Mucosa of descending colon (tissue), 3 donors: Measurements from ENCODE around the gene LMX1A. TPM values are rescaled to one million over a fixed set of nuclear protein-coding genes. Genes with fewer than 3 reads are reported as not detected.

Experiments used
- ATAC-seq: fragments of 200-7000 bp; cut with Tn5 transposase; one replicate; pipeline ENCODE4 v1.9.1; 2020; ENCODE audit warnings: mild to moderate bottlenecking, moderate library complexity
- DNase-seq, 3 donors: peaks; one replicate each; pipeline ENCODE4 v3.0.0-alpha.2; 2020
- H3K36me3 ChIP-seq: fragments of 200-600 bp; one replicate; pipeline ENCODE4 v1.8.0; 2021; ENCODE audit warnings: low read depth, mild to moderate bottlenecking
- H3K4me1 ChIP-seq: fragments of 200-600 bp; one replicate; pipeline ENCODE4 v1.8.0; 2021; ENCODE audit warnings: low read depth, mild to moderate bottlenecking
- H3K4me3 ChIP-seq: fragments of 200-600 bp; one replicate; pipeline ENCODE4 v1.8.0; 2021; ENCODE audit warnings: mild to moderate bottlenecking
- H3K9me3 ChIP-seq: fragments of 200-600 bp; one replicate; pipeline ENCODE4 v1.8.0; 2021; ENCODE audit warnings: mild to moderate bottlenecking
- CTCF ChIP-seq: fragments of 200-600 bp; IDR thresholded peaks from one replicate; pipeline ENCODE4 v1.8.0; 2022; ENCODE audit warnings: antibody characterized with exemption, mild to moderate bottlenecking
- intact Hi-C, 2 donors: fragments of 100-400 bp; cut with DNase I in 1 of 2; cut with micrococcal nuclease in 1 of 2; formaldehyde crosslinking; loops; one replicate each; pipeline versions ENCODE4 v1.11.0 to v1.11.1; 2022; cut with DNase I, micrococcal nuclease
- total RNA-seq, 3 donors: library from RNA; stranded (reverse); fragmentation: NEBNext Ultra II Directional in 2 of 3; extraction: Animal tissue kit (Norgen Biotek cat#: 25700) in 2 of 3; gene quantifications; one replicate each; pipeline versions ENCODE4 v1.2.1 to v1.2.4, GENCODE V29; 2021 to 2023
- donor health status: DM: no; HTN: no; CAD: no; lungs with moderate emphysema.
- donor health status: DM: no; HTN: no; CAD: no.
- donor health status: DM: no; HTN: yes; CAD: no.

Gene LMX1A
- total RNA-seq, 3 donors from 2014 or later: 0.31 to 0.84 (median 0.38) TPM

- Histone ChIP-seq H3K9me3 (no peaks in the 10 kb centered on the region), H3K4me3 (no peak overlapping the region), H3K4me1 (no peaks in the 10 kb centered on the region), H3K36me3 (no peaks in the 10 kb centered on the region)
- intact Hi-C loops: no loop called here
- DNase-seq: no peak
- no peak for TF ChIP-seq CTCF
- no peak for ATAC-seq
Observed at GRCh38 chr1:165344198-165344597, 12.3 kb downstream of the LMX1A start.

- no peaks in the 10 kb centered on the region for H3K4me1 ChIP-seq
- TF ChIP-seq CTCF: no peak
- no peak for ATAC-seq
- no peaks in the 10 kb centered on the region for H3K36me3 ChIP-seq
- no peaks in the 10 kb centered on the region for H3K9me3 ChIP-seq
- H3K4me3 ChIP-seq: no peak overlapping the region
- DNase-seq: no peak
- intact Hi-C loops: no loop called here
Observed at GRCh38 chr1:165342587-165342986, 13.9 kb downstream of the LMX1A start.

- Histone ChIP-seq H3K4me3 (no peak overlapping the region), H3K9me3 (no peaks in the 10 kb centered on the region), H3K4me1 (no peaks in the 10 kb centered on the region), H3K36me3 (no peaks in the 10 kb centered on the region)
- no peak for ATAC-seq
- no peak for TF ChIP-seq CTCF
- intact Hi-C loops: no loop called here
- no peak for DNase-seq
Observed at GRCh38 chr1:165342168-165342567, 14.3 kb downstream of the LMX1A start.

GRCh38 chr1:165339164-165339563 lies 17.4 kb downstream of the LMX1A start:
- ATAC-seq (no peak), DNase-seq (no peak)
- Histone ChIP-seq H3K9me3 (no peaks in the 10 kb centered on the region), H3K36me3 (no peaks in the 10 kb centered on the region), H3K4me3 (no peak overlapping the region), H3K4me1 (no peaks in the 10 kb centered on the region)
- TF ChIP-seq CTCF: no peak
- intact Hi-C loops: no loop called here

GRCh38 chr1:165330483-165330882 lies 26.0 kb downstream of the LMX1A start:
- ATAC-seq: no peak

More at GRCh38 chr1:165330483-165330882, 26.0 kb downstream of the LMX1A start:
- intact Hi-C loops: no loop called here
- no peaks in the 10 kb centered on the region for H3K36me3 ChIP-seq
- no peak for DNase-seq
- no peak overlapping the region for H3K4me3 ChIP-seq
- no peaks in the 10 kb centered on the region for H3K9me3 ChIP-seq
- H3K4me1 ChIP-seq: no peaks in the 10 kb centered on the region
- TF ChIP-seq CTCF: no peak
